GM18520 (cell line): ENCODE measurements around the gene SMAD3.
"Not testable (repeated sequence)": the region's sequence is repeated elsewhere in the genome, so short reads cannot be mapped to it uniquely, and the experiment has no call there.

ENCODE experiments used
- ATAC-seq: cut with Tn5 transposase; IDR thresholded peaks from one replicate; pipeline ENCODE4 v1.9.1; 2021; ENCODE audit not compliant: unreplicated experiment

Gene SMAD3

GRCh38 chr15:67123291-67123690 lies 57.9 kb downstream of the SMAD3 start:
- not testable (repeated sequence) for ATAC-seq

GRCh38 chr15:67124111-67124510 lies 58.7 kb downstream of the SMAD3 start:
- ATAC-seq, result no peak

GRCh38 chr15:67124911-67125588 lies 59.6 kb downstream of the SMAD3 start:
- no peak for ATAC-seq

GRCh38 chr15:67125589-67126502 lies 60.4 kb downstream of the SMAD3 start:
- no peak for ATAC-seq

- no peak for ATAC-seq
Observed at GRCh38 chr15:67126551-67127330, 61.3 kb downstream of the SMAD3 start.

- no peak for ATAC-seq
Observed at GRCh38 chr15:67127331-67127664, 61.9 kb downstream of the SMAD3 start.

GRCh38 chr15:67127965-67128364 lies 62.6 kb downstream of the SMAD3 start:
- ATAC-seq, result no peak

- no peak for ATAC-seq
Observed at GRCh38 chr15:67130166-67130565, 64.8 kb downstream of the SMAD3 start.

GRCh38 chr15:67130673-67131601 lies 65.5 kb downstream of the SMAD3 start:
- no peak for ATAC-seq

- ATAC-seq, result no peak
Observed at GRCh38 chr15:67132276-67132675, 66.9 kb downstream of the SMAD3 start.

GRCh38 chr15:67133026-67133425 lies 67.6 kb downstream of the SMAD3 start:
- no peak for ATAC-seq

GRCh38 chr15:67133738-67134066 lies 68.3 kb downstream of the SMAD3 start:
- no peak for ATAC-seq

- ATAC-seq, result no peak
Observed at GRCh38 chr15:67134067-67134838, 68.9 kb downstream of the SMAD3 start.

- no peak for ATAC-seq
Observed at GRCh38 chr15:67134871-67135492, 69.6 kb downstream of the SMAD3 start.

- ATAC-seq, result no peak
Observed at GRCh38 chr15:67135494-67135893, 70.1 kb downstream of the SMAD3 start.

- ATAC-seq, result no peak
Observed at GRCh38 chr15:67136802-67137201, 71.4 kb downstream of the SMAD3 start.

GRCh38 chr15:67137319-67137718 lies 71.9 kb downstream of the SMAD3 start:
- no peak for ATAC-seq

- no peak for ATAC-seq
Observed at GRCh38 chr15:67137951-67138848, 72.8 kb downstream of the SMAD3 start.
